ENCODE data around the gene PRPF4.

PRPF4 gene

DNA sequence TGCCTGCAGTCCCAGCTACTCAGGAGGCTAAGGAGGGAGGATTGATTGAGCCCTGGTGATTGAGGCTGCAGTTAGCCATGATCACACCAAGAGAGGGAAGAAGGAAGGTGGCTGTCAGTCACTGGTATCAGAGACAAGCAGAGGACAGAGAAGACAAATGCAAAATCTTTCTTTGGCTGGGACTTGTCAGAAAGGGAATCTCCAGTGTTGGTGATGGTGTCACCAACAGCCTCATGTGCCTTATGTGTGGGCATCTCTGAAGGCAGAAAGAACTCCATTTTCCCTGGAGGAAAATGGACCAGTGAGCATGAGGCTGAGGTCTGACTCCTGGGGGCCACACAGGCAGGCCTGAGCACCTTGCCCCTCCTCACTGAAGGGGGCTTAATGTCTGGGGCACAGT is 39.8 kb downstream of the PRPF4 start:
- DNase-seq (ENCODE audit: low read depth) = no peak
- TF ChIP-seq, protein P1, sequence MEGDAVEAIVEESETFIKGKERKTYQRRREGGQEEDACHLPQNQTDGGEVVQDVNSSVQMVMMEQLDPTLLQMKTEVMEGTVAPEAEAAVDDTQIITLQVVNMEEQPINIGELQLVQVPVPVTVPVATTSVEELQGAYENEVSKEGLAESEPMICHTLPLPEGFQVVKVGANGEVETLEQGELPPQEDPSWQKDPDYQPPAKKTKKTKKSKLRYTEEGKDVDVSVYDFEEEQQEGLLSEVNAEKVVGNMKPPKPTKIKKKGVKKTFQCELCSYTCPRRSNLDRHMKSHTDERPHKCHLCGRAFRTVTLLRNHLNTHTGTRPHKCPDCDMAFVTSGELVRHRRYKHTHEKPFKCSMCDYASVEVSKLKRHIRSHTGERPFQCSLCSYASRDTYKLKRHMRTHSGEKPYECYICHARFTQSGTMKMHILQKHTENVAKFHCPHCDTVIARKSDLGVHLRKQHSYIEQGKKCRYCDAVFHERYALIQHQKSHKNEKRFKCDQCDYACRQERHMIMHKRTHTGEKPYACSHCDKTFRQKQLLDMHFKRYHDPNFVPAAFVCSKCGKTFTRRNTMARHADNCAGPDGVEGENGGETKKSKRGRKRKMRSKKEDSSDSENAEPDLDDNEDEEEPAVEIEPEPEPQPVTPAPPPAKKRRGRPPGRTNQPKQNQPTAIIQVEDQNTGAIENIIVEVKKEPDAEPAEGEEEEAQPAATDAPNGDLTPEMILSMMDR (conservative IDR thresholded peaks at IDR 0.05; ENCODE audit: low read length) = no peak
- H3K4me3 ChIP-seq (ENCODE audit: low read length) = no peak overlapping the region

DNA sequence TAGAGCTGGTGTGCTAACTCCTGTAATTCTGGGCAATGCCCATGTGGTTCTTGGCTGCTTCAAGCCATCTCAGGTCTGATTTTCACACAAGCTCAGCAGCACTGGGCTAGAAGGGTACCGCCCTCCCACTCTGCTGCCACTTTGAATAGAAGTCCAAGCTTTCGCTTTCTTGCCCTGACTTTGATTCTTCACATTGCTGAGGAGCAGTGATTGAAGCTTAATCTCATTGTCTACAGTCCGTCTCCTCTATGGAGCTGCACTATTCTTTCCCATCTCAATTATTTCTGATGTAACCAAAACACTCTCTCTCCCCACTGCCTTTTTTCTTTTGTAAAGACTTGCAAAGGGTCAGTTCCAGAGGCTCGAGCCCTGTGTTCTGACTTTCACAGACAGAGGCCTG is 40.6 kb downstream of the PRPF4 start:
- no peak overlapping the region for H3K4me3 ChIP-seq (ENCODE audit: low read length)
- DNase-seq (ENCODE audit: low read depth) = no peak
- TF ChIP-seq, protein P1 (conservative IDR thresholded peaks at IDR 0.05; ENCODE audit: low read length) = no peak

DNA sequence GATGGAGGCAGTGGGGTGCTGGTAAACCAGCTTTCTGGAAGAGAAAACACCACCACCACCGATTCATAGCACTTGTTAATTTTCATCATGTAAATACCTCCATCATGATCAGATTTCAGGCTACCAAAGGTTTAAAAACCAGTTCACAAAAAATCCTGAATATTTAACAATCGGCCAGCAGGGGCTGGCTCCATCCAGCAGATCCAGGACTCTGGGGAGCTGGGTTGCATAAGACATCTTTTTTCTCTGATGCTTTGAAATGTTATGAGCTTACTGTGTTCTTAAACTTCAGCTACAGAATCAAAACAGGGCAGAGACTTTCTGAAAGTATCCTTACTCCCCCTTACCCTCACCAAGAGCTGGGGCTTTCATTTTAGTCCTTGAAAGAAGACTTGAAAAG is 42.3 kb downstream of the PRPF4 start:
- H3K4me3 ChIP-seq (ENCODE audit: low read length) = no peak overlapping the region
- TF ChIP-seq, protein P1 (conservative IDR thresholded peaks at IDR 0.05; ENCODE audit: low read length) = peak; percentile 40; the same call in 1 of the 2 replicates
- DNase-seq (ENCODE audit: low read depth) = peak; percentile 21

DNA sequence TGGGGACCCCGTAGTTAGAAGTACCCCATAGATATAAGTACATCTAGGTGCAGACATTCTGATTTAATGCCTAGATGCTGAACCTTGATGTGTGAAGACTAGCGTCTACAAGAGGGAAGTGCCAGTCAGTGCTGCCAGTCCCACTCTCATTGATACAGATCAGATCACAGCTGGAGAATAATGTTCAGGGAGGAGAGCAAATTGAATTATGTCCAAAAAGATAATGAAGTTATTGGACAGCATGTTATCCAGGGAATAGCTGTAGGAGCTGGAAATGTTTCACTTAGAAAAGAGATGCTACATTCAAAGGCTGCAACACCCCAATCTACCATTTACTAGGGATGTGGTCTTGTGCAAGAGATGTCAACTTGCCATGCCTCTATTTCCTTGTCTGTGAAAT is 43.6 kb downstream of the PRPF4 start:
- TF ChIP-seq, protein P1 (conservative IDR thresholded peaks at IDR 0.05; ENCODE audit: low read length) = no peak
- DNase-seq (ENCODE audit: low read depth) = no peak
- H3K4me3 ChIP-seq (ENCODE audit: low read length) = no peak overlapping the region

DNA sequence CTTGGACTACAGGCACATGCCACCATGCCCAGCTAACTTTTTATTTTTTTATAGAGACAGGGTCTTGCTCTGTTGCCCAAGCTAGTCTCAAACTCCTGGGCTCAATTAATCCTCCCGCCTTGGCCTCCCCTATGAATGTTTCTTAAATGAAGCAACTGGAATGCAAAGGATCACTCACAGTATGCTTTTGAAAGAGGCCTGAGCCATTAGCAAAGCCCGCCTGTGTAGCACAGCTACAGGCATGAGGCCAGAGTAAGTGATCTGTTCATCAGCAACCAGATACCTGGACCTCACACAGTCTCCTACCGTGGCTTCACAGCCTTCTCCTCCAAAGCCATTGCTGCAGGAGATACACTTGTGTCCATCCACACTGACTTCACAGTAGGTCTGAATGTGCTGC is 44.6 kb downstream of the PRPF4 start:
- no peak for DNase-seq (ENCODE audit: low read depth)
- TF ChIP-seq, protein P1 (conservative IDR thresholded peaks at IDR 0.05; ENCODE audit: low read length) = no peak
- no peak overlapping the region for H3K4me3 ChIP-seq (ENCODE audit: low read length)

DNA sequence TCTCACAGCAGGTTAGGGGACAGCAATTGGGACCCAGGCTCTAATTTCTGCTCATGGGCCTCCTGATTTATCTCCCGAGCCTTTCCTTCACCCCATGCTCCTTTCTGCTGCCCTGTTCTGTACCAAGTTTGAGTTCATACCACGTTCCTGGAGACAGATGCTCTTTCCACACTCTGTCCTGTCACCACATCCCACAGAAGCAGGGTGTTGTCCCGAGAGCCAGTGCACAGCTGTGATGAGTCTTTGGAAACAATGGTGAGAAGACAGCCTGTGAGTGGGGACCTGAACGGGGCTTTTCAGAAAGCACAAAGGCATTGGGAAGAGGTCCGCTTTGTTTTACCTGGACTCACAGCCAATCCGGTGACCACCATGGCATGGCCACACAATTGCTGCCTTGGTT is 47.2 kb downstream of the PRPF4 start:
- no peak for DNase-seq (ENCODE audit: low read depth)
- TF ChIP-seq, protein P1 (conservative IDR thresholded peaks at IDR 0.05; ENCODE audit: low read length) = no peak
- no peak overlapping the region for H3K4me3 ChIP-seq (ENCODE audit: low read length)

DNA sequence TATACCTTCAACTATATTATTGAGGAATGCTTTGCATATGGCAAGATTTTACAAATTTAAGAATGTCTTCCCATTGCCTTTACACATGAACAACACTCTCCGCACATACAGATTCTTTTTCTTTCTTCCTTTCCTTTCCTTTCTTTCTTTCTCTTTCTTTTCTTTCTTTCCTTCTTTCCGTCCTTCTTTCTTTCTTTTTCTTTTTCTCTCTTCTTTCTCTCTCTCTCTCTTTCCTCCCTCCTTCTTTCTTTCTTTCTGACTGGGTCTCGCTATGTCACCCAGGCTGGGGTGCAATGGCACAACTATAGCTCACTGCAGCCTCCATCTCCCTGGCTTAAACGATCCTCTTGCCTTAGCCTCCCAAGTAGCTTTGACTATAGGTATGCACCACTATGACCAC is 50.8 kb downstream of the PRPF4 start:
- no peak overlapping the region for H3K4me3 ChIP-seq (ENCODE audit: low read length)
- TF ChIP-seq, protein P1 (conservative IDR thresholded peaks at IDR 0.05; ENCODE audit: low read length) = no peak
- DNase-seq (ENCODE audit: low read depth) = no peak
